HepG2 (cell line): ENCODE measurements around the gene OR10J5. TPM values are rescaled to one million over a fixed set of nuclear protein-coding genes. Genes with fewer than 3 reads are reported as not detected.

Source experiments
- ATAC-seq: fragments of 200-7000 bp; cut with Tn5 transposase; 3 replicates; pipeline ENCODE4 v1.9.1; 2020; ENCODE audit warnings: mild to moderate bottlenecking, moderate library complexity
- BruUV-seq: library from RNA; stranded (reverse); fragments of 400-500 nt; replicated peaks from 2 replicates; lab custom pipeline; 2021; lab: Mats Ljungman, UMichigan
- CTCF ChIA-PET: fragments of 300-600 bp; formaldehyde crosslinking; extraction: SDS; loops from one replicate; lab custom pipeline; 2021; ENCODE audit warnings: low total read pairs, inconsistent platforms, low intra/inter-chr PET ratio; lab: Yijun Ruan, JAX
- POLR2A ChIA-PET: fragments of 350-600 bp; sonication (Branson Sonifier 250); formaldehyde crosslinking; loops from one replicate; lab custom pipeline; 2020; ENCODE audit warnings: antibody characterized with exemption, inconsistent platforms; lab: Yijun Ruan, JAX
- DNase-seq: peaks from one replicate; pipeline ENCODE4 v3.0.0-alpha.2; 2015; ENCODE audit warnings: low spot score
- FAIRE-seq: peaks from 3 replicates; lab custom pipeline; 2011; peaks lifted over from hg19 to GRCh38; lab: Jason Lieb, UNC
- H2AFZ ChIP-seq: one replicate; pipeline ENCODE4 v1.6.1; 2011; ENCODE audit warnings: low read length, inconsistent platforms
- H3K27ac ChIP-seq: fragments of 300-600 bp; 3 replicates; pipeline ENCODE4 v1.8.0; 2011; ENCODE audit warnings: mixed run types, mild to moderate bottlenecking, mixed read lengths, low read length, inconsistent platforms; ENCODE audit not compliant: insufficient read depth; ENCODE audit errors: extremely low read length
- H3K27me3 ChIP-seq, 2 experiments: fragments of 200-600 bp in 1 of 2; 2 replicates in 1 of 2; 3 replicates in 1 of 2; pipeline versions ENCODE4 v1.6.0 to v1.8.0; 2011; ENCODE audit warnings: low read length in 2 of 2, mild to moderate bottlenecking in 2 of 2, moderate library complexity in 2 of 2, inconsistent platforms in 1 of 2; ENCODE audit not compliant: insufficient read depth in 2 of 2, control insufficient read depth in 1 of 2
- H3K36me3 ChIP-seq, 2 experiments: fragments of 200-600 bp in 1 of 2; replicated peaks in 1 of 2; 2 replicates in 1 of 2; 3 replicates in 1 of 2; pipeline versions ENCODE4 v1.5.1 to v1.8.0; 2011; ENCODE audit warnings: low read length in 2 of 2, inconsistent platforms in 1 of 2; ENCODE audit not compliant: insufficient read depth in 2 of 2, control insufficient read depth in 1 of 2
- H3K4me1 ChIP-seq: 2 replicates; pipeline ENCODE4 v1.5.1; 2012; ENCODE audit warnings: low read length, inconsistent platforms; ENCODE audit not compliant: insufficient read depth
- H3K4me2 ChIP-seq: 2 replicates; pipeline ENCODE4 v1.6.0; 2011; ENCODE audit warnings: low read depth, low read length, inconsistent platforms
- H3K4me3 ChIP-seq, 3 experiments: fragments of 200-600 bp in 1 of 3; sonication (generic), shearing (Covaris generic) in 1 of 3; replicated peaks in 1 of 3; 2 replicates each; pipeline ENCODE4 v1.5.1; 2011 to 2016; ENCODE audit warnings: low read length in 3 of 3, inconsistent platforms in 2 of 3, low read depth in 2 of 3, mild to moderate bottlenecking in 2 of 3, control low read depth in 1 of 3, mixed read lengths in 1 of 3; ENCODE audit not compliant: insufficient read depth in 1 of 3
- H3K79me2 ChIP-seq: one replicate; pipeline ENCODE4 v1.6.1; 2011; ENCODE audit warnings: low read length, inconsistent platforms; ENCODE audit not compliant: insufficient read depth
- H3K9ac ChIP-seq: 2 replicates; pipeline ENCODE4 v1.6.0; 2011; ENCODE audit warnings: mild to moderate bottlenecking, low read depth, low read length, inconsistent platforms; ENCODE audit not compliant: insufficient read depth
- H3K9me3 ChIP-seq: 2 replicates; pipeline ENCODE4 v1.5.1; 2012; ENCODE audit warnings: mild to moderate bottlenecking, low read length
- H4K20me1 ChIP-seq: 2 replicates; pipeline ENCODE4 v1.6.0; 2011; ENCODE audit warnings: inconsistent platforms, mild to moderate bottlenecking, low read length, moderate library complexity; ENCODE audit not compliant: insufficient read depth
- ATF2 ChIP-seq: sonication (generic); formaldehyde crosslinking; IDR thresholded peaks from 2 replicates; pipeline ENCODE4 v1.4.0; 2020; ENCODE audit warnings: missing genetic modification reagents
- CCDC6 ChIP-seq: sonication (generic); formaldehyde crosslinking; IDR thresholded peaks from 2 replicates; pipeline ENCODE4 v1.8.1; 2022; ENCODE audit warnings: mild to moderate bottlenecking, missing genetic modification reagents, moderate library complexity
- GABPB1 ChIP-seq: IDR thresholded peaks from 2 replicates; pipeline ENCODE4 v1.6.1; 2016; ENCODE audit warnings: mild to moderate bottlenecking, missing genetic modification reagents, moderate library complexity, missing compliant biosample characterization
- JUND ChIP-seq: sonication (generic); formaldehyde crosslinking; IDR thresholded peaks from 2 replicates; pipeline ENCODE4 v1.8.0; 2022; ENCODE audit warnings: mild to moderate bottlenecking, missing genetic modification reagents
- SMARCC2 ChIP-seq: fragments of 450-650 bp; IDR thresholded peaks from 2 replicates; pipeline ENCODE4 v1.6.1; 2017; ENCODE audit warnings: antibody characterized with exemption, mild to moderate bottlenecking
- SNRNP70 ChIP-seq: fragments of 200-400 bp; formaldehyde crosslinking; IDR thresholded peaks from 2 replicates; pipeline ENCODE4 v1.6.1; 2017; ENCODE audit warnings: mild to moderate bottlenecking, low read depth, low read length, moderate library complexity
- U2AF2 ChIP-seq: fragments of 200-400 bp; formaldehyde crosslinking; IDR thresholded peaks from 2 replicates; pipeline ENCODE4 v1.6.1; 2017; ENCODE audit warnings: low read depth, mild to moderate bottlenecking, low read length
- ZNF17 ChIP-seq: sonication (generic); formaldehyde crosslinking; IDR thresholded peaks from 2 replicates; pipeline ENCODE4 v1.5.0; 2020; ENCODE audit warnings: mild to moderate bottlenecking, missing genetic modification reagents
- ZNF33B ChIP-seq: sonication (generic); formaldehyde crosslinking; IDR thresholded peaks from 2 replicates; pipeline ENCODE4 v1.5.1; 2020; ENCODE audit warnings: mild to moderate bottlenecking, missing genetic modification reagents
- ZNF558 ChIP-seq: sonication (generic); formaldehyde crosslinking; IDR thresholded peaks from 2 replicates; pipeline ENCODE4 v1.9.0; 2022; ENCODE audit warnings: mild to moderate bottlenecking, missing genetic modification reagents, borderline replicate concordance
- WGBS: methylation state at CpG from one replicate; pipeline ENCODE4 v1.1.6; 2017; ENCODE audit warnings: low lambda C conversion rate; 5-methylcytosine and 5-hydroxymethylcytosine counted together
- in situ Hi-C: cut with HindIII; loops from 2 replicates; pipeline ENCODE4 v1.10.0; 2017; ENCODE audit warnings: low pct_unique_long_range_greater_than_20kb; ENCODE audit not compliant: extremely low pct_ligation_motif_present
- intact Hi-C: fragments of 100-400 bp; cut with micrococcal nuclease; formaldehyde crosslinking; loops from one replicate; pipeline ENCODE4 v1.10.0; 2022; ENCODE audit not compliant: unreplicated experiment
- polyA plus RNA-seq, 8 experiments: library from polyadenylated mRNA; depleted of rRNA in 3 of 8; stranded (reverse) in 7 of 8; unstranded in 1 of 8; fragments of >200 nt; fragmentation: Illumina TruSeq in 4 of 8; extraction: Trizol in 4 of 8; gene quantifications; 2 replicates each; pipeline versions ENCODE4 v1.2.1 to v1.2.3, GENCODE V29; 2011 to 2016; ENCODE audit warnings: low read depth in 4 of 8, missing spikeins in 1 of 8, mixed read lengths in 1 of 8; ENCODE audit not compliant: insufficient read depth in 1 of 8
- total RNA-seq, 5 experiments: library from RNA; depleted of rRNA; stranded (reverse); fragments of >200 nt; fragmentation: Illumina TruSeq; extraction: Trizol; gene quantifications; 2 replicates each; pipeline ENCODE4 v1.2.3, GENCODE V29; 2016; ENCODE audit warnings: low read depth in 1 of 5
- TF ChIP-seq, protein P1 (sequence below): sonication (generic); formaldehyde crosslinking; conservative IDR thresholded peaks from 2 replicates; pipeline ENCODE4 v1.4.0; 2020; ENCODE audit warnings: mild to moderate bottlenecking, missing genetic modification reagents, moderate library complexity

Gene OR10J5
- total and polyA plus RNA-seq, 2 of the 13 experiments (the other 11 are each of a cell fraction or from before 2014, with no cell fraction given) = not detected

GRCh38 chr1:159554261-159554660, 18.5 kb upstream of the OR10J5 start (continued):
- TF ChIP-seq, protein P1, sequence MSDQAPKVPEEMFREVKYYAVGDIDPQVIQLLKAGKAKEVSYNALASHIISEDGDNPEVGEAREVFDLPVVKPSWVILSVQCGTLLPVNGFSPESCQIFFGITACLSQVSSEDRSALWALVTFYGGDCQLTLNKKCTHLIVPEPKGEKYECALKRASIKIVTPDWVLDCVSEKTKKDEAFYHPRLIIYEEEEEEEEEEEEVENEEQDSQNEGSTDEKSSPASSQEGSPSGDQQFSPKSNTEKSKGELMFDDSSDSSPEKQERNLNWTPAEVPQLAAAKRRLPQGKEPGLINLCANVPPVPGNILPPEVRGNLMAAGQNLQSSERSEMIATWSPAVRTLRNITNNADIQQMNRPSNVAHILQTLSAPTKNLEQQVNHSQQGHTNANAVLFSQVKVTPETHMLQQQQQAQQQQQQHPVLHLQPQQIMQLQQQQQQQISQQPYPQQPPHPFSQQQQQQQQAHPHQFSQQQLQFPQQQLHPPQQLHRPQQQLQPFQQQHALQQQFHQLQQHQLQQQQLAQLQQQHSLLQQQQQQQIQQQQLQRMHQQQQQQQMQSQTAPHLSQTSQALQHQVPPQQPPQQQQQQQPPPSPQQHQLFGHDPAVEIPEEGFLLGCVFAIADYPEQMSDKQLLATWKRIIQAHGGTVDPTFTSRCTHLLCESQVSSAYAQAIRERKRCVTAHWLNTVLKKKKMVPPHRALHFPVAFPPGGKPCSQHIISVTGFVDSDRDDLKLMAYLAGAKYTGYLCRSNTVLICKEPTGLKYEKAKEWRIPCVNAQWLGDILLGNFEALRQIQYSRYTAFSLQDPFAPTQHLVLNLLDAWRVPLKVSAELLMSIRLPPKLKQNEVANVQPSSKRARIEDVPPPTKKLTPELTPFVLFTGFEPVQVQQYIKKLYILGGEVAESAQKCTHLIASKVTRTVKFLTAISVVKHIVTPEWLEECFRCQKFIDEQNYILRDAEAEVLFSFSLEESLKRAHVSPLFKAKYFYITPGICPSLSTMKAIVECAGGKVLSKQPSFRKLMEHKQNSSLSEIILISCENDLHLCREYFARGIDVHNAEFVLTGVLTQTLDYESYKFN (CRISPR knock-in tag) = no peak

DNA sequence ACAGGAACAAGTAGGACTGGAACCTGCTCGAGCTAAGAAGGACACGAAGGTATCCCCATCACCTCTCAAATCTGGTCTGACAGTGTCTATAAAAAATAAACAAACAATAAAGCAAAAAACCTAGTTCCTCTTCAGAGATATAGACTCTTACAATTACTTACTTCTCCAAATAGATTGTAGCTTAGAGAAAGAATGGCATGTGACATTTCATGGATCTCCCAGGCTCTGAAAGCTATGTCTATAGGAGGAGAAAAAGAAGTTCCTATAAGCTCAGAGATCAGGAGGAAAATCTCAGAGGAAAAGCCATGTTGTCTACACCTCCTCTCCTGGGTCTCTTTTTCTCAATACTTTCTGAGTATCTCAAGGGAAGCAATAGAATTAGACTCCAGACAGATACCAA, 12.3 kb upstream of the OR10J5 start:
- no peak for TF ChIP-seq SNRNP70
- no peak for TF ChIP-seq ATF2 (CRISPR knock-in tag)
- no peak for TF ChIP-seq SMARCC2
- TF ChIP-seq JUND (CRISPR knock-in tag) = no peak
- TF ChIP-seq GABPB1 (CRISPR knock-in tag) = no peak
- TF ChIP-seq ZNF33B (CRISPR knock-in tag) = no peak
- no peak for TF ChIP-seq ZNF17 (CRISPR knock-in tag)
- no peak for TF ChIP-seq ZNF558 (CRISPR knock-in tag)
- TF ChIP-seq U2AF2 = no peak
- TF ChIP-seq CCDC6 (CRISPR knock-in tag) = no peak
- no peak for DNase-seq

More for the DNA sequence above, 12.3 kb upstream of the OR10J5 start:
- H3K4me1 ChIP-seq = no peaks in the 10 kb centered on the region
- no peaks in the 10 kb centered on the region for H3K27me3 ChIP-seq
- ChIA-PET POLR2A (no interaction called here), CTCF (no interaction called here)
- H3K9me3 ChIP-seq = peaks cover 28% of the 10 kb centered on the region; the same call in 1 of the 2 replicates
- H3K79me2 ChIP-seq = no peaks in the 10 kb centered on the region
- ATAC-seq = no peak
- intact Hi-C loops (no loop called here), in situ Hi-C loops (no loop called here)
- H2AFZ ChIP-seq = no peak overlapping the region
- WGBS = 0% methylated on average over 2 of the region's 2 CpGs
- no peaks in the 10 kb centered on the region for H4K20me1 ChIP-seq
- no peak for FAIRE-seq
- no peak overlapping the region for H3K4me3 ChIP-seq
- BruUV-seq = no TSS peak
- no peak overlapping the region for H3K27ac ChIP-seq
- H3K36me3 ChIP-seq = no peaks in the 10 kb centered on the region
- no peak overlapping the region for H3K9ac ChIP-seq
- no peak overlapping the region for H3K4me2 ChIP-seq
